ENCODE measurements around the gene IDS. TPM values are rescaled to one million over a fixed set of nuclear protein-coding genes. Genes with fewer than 3 reads are reported as not detected.

IDS gene
- total and polyA plus RNA-seq, 2 donors from 2014 or later, result 19.6 to 85.8 TPM

DNA sequence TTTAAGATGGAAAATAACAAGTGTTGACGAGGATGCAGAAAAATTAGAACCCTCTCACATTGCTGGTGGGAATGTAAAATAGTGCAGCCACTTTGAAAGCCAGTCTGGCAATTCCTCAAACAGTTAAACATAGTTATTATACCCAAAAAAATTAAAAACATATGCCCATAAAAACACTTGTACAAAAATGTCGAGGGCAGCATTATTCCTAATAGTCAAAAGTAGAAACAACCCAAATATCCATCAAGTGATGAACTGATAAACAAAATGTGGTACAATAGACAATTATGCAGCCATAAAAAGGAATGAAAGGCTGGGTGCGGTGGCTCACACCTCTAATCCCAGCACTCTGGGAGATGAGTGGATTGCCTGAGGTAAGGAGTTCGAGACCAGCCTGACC is 6.3 kb downstream of the IDS start:
- Histone ChIP-seq H3K36me3 (ENCODE audit: control insufficient read depth in 2 of 3, insufficient read depth in 3 of 3, low read length in 3 of 3) (peaks cover 2 to 56% (median 19%) of the 10 kb centered on the region in 3 donors), H3K4me3 (ENCODE audit: low read length in 3 of 3) (no peak overlapping the region), H3K27ac (ENCODE audit: low read depth in 2 of 2, low read length in 2 of 2) (no peak overlapping the region), H3K27me3 (ENCODE audit: control insufficient read depth, insufficient read depth, low read length) (no peaks in the 10 kb centered on the region), H3K9me3 (ENCODE audit: control insufficient read depth in 2 of 3, insufficient read depth in 1 of 3, low read length in 3 of 3) (no peaks in the 10 kb centered on the region), H3K9ac (ENCODE audit: low read length in 3 of 3) (no peak overlapping the region), H3K4me1 (ENCODE audit: control insufficient read depth in 2 of 3, insufficient read depth in 2 of 3, low read depth in 1 of 3, low read length in 3 of 3) (no peaks in the 10 kb centered on the region)
- no peak for FAIRE-seq
- TF ChIP-seq, protein P1, sequence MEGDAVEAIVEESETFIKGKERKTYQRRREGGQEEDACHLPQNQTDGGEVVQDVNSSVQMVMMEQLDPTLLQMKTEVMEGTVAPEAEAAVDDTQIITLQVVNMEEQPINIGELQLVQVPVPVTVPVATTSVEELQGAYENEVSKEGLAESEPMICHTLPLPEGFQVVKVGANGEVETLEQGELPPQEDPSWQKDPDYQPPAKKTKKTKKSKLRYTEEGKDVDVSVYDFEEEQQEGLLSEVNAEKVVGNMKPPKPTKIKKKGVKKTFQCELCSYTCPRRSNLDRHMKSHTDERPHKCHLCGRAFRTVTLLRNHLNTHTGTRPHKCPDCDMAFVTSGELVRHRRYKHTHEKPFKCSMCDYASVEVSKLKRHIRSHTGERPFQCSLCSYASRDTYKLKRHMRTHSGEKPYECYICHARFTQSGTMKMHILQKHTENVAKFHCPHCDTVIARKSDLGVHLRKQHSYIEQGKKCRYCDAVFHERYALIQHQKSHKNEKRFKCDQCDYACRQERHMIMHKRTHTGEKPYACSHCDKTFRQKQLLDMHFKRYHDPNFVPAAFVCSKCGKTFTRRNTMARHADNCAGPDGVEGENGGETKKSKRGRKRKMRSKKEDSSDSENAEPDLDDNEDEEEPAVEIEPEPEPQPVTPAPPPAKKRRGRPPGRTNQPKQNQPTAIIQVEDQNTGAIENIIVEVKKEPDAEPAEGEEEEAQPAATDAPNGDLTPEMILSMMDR (IDR thresholded peaks at IDR 0.05; ENCODE audit: borderline replicate concordance, extremely low read depth, insufficient read depth), result no peak
- intact Hi-C loops (cut with DNase I), result no loop called here
- DNase-seq, result no peak

DNA sequence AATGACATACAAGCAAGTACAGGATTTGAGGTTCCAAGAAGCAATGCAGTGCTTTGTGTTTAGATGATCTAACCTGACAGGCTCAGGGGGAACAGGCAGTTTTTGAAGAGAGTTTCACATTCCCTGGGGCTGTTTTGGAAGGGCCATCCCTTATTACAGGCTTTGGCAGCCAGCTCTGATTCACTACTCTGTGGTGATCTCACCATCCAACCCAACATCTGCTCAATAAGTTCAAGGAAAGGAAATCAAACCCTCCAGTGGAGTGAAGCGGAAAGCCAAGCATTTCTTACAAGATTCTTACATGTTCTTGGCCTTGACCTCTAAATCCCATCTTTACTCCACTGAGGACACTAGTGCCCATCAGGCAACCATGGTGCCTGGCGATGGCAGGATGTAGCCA is 7.5 kb downstream of the IDS start:
- DNase-seq (no peak), FAIRE-seq (no peak)
- TF ChIP-seq, protein P1 (IDR thresholded peaks at IDR 0.05; ENCODE audit: borderline replicate concordance, extremely low read depth, insufficient read depth), result no peak
- H3K9ac ChIP-seq (ENCODE audit: low read length in 3 of 3), result no peak overlapping the region
- H3K9me3 ChIP-seq (ENCODE audit: control insufficient read depth in 2 of 3, insufficient read depth in 1 of 3, low read length in 3 of 3), result no peaks in the 10 kb centered on the region
- intact Hi-C loops (cut with DNase I), result no loop called here
- H3K4me1 ChIP-seq (ENCODE audit: control insufficient read depth in 2 of 3, insufficient read depth in 2 of 3, low read depth in 1 of 3, low read length in 3 of 3), result no peaks in the 10 kb centered on the region
- no peaks in the 10 kb centered on the region for H3K27me3 ChIP-seq (ENCODE audit: control insufficient read depth, insufficient read depth, low read length)
- no peak overlapping the region for H3K27ac ChIP-seq (ENCODE audit: low read depth in 2 of 2, low read length in 2 of 2)
- H3K36me3 ChIP-seq (ENCODE audit: control insufficient read depth in 2 of 3, insufficient read depth in 3 of 3, low read length in 3 of 3), result peaks cover 2 to 60% (median 19%) of the 10 kb centered on the region in 3 donors
- H3K4me3 ChIP-seq (ENCODE audit: low read length in 3 of 3), result no peak overlapping the region

GRCh38 chrX:149497054-149497453 is 8.1 kb downstream of the IDS start:
- intact Hi-C loops (cut with DNase I), result no loop called here
- no peak for DNase-seq
- Histone ChIP-seq H3K4me3 (ENCODE audit: low read length in 3 of 3) (no peak overlapping the region), H3K27ac (ENCODE audit: low read depth in 2 of 2, low read length in 2 of 2) (no peak overlapping the region), H3K27me3 (ENCODE audit: control insufficient read depth, insufficient read depth, low read length) (no peaks in the 10 kb centered on the region), H3K4me1 (ENCODE audit: control insufficient read depth in 2 of 3, insufficient read depth in 2 of 3, low read depth in 1 of 3, low read length in 3 of 3) (no peaks in the 10 kb centered on the region), H3K9ac (ENCODE audit: low read length in 3 of 3) (no peak overlapping the region), H3K36me3 (ENCODE audit: control insufficient read depth in 2 of 3, insufficient read depth in 3 of 3, low read length in 3 of 3) (peaks cover 2 to 56% (median 17%) of the 10 kb centered on the region in 3 donors), H3K9me3 (ENCODE audit: control insufficient read depth in 2 of 3, insufficient read depth in 1 of 3, low read length in 3 of 3) (no peaks in the 10 kb centered on the region)
- TF ChIP-seq, protein P1 (IDR thresholded peaks at IDR 0.05; ENCODE audit: borderline replicate concordance, extremely low read depth, insufficient read depth), result no peak
- FAIRE-seq, result no peak

GRCh38 chrX:149495573-149496071 is 9.5 kb downstream of the IDS start:
- no peak overlapping the region for H3K9ac ChIP-seq (ENCODE audit: low read length in 3 of 3)
- H3K27ac ChIP-seq (ENCODE audit: low read depth in 2 of 2, low read length in 2 of 2), result no peak overlapping the region
- peaks cover 2 to 51% (median 18%) of the 10 kb centered on the region in 3 donors for H3K36me3 ChIP-seq (ENCODE audit: control insufficient read depth in 2 of 3, insufficient read depth in 3 of 3, low read length in 3 of 3)
- FAIRE-seq (no peak), DNase-seq (no peak)
- H3K9me3 ChIP-seq (ENCODE audit: control insufficient read depth in 2 of 3, insufficient read depth in 1 of 3, low read length in 3 of 3), result no peaks in the 10 kb centered on the region
- TF ChIP-seq, protein P1 (IDR thresholded peaks at IDR 0.05; ENCODE audit: borderline replicate concordance, extremely low read depth, insufficient read depth), result no peak
- no peak overlapping the region for H3K4me3 ChIP-seq (ENCODE audit: low read length in 3 of 3)
- no peaks in the 10 kb centered on the region for H3K4me1 ChIP-seq (ENCODE audit: control insufficient read depth in 2 of 3, insufficient read depth in 2 of 3, low read depth in 1 of 3, low read length in 3 of 3)
- intact Hi-C loops (cut with DNase I), result no loop called here
- H3K27me3 ChIP-seq (ENCODE audit: control insufficient read depth, insufficient read depth, low read length), result no peaks in the 10 kb centered on the region

Measured in kidney (tissue), 14 donors.